Measurements from ENCODE around the gene ANGPTL2.

Gene ANGPTL2

GRCh38 chr9:127136081-127136879 is 13.8 kb upstream of the ANGPTL2 start:
- DNase-seq = no peak

DNA sequence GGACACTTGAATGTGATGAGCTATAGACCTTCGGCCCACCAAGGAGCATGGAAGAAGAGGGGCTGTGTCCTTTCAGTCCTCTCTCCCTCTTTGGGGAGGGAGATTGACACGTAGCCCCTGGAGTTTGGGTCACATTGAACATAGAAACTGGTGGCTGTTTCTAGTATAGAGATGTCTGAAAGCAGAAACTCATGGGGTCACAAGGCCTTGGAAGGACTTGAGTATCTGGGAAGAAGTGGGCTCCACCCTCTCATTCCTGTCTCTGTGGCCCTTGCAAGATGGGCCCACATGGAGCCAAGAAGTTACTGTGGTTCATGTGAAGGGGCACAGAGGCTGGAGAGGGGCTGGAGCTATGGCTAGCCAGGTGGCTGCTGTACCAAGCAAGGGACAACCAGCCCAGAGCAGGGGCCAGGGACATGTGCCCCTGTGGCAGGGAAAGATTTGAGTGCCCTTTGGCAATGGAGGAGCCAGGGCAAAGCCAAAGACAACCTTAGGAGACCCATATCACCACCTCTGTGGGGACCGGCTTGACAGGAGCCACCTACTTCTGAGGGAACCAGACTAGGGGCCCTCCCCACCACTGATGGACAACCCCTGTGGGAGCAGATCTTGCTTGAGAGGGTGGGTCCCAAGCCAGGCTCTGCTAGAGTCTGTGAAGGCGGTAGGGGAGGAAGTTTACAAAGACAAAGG is 12.8 kb upstream of the ANGPTL2 start:
- DNase-seq = no peak

GRCh38 chr9:127133739-127134167 is 11.3 kb upstream of the ANGPTL2 start:
- DNase-seq = no peak

DNA sequence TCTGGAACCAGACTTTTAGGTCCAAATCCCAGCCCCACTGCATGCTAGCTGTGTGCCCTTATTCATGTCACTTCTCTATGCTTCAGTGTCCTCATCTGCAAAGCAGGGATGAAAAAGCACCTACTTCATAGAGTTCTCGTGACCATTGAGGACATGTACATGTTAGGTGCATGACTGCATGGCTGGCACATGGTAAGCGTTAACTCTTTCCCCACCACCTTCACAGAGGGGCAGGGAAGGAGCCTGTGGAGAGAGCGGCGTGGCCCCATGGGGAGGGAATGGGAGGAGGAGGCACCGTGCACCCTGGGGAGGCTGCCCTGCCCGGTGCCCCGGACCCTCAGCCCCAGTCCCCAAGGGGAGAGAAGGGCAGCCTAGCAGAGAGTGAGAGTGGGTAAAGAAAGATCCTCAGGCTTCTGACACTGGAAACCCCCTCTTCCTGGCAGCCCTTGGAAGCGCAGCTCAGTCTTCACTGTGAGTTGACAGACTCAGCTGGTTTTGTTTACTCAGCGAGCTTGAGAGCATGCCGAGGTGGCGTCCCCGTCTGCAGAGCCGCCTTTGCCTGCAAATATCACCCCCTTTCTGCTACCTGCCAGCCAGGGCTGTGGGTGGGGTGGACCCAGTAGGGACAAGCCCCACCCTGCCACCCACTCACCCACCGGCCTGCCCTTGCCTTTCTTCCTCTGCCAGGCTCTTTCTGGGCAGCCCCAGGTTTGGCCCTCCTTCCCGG is 10.6 kb upstream of the ANGPTL2 start:
- DNase-seq = no peak

DNA sequence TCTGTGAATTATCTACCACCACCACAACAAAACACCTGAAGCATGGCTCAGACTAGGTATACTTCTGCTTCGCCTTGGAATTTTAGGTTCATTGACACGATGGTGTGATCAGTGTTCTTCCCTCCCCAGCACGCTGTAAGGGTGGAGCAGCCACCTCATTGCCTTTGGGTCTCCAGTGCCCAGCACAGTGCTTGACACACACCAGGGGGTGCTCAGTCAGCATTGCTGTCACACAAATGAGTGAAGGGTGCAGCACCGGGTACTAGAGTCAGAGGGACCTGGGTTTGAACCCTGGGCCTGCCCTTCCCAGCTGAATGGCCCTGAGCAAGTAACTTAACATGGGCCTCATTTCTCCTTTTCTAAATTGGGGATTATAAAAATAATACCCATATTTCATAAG is 9.9 kb upstream of the ANGPTL2 start:
- no peak for DNase-seq

DNA sequence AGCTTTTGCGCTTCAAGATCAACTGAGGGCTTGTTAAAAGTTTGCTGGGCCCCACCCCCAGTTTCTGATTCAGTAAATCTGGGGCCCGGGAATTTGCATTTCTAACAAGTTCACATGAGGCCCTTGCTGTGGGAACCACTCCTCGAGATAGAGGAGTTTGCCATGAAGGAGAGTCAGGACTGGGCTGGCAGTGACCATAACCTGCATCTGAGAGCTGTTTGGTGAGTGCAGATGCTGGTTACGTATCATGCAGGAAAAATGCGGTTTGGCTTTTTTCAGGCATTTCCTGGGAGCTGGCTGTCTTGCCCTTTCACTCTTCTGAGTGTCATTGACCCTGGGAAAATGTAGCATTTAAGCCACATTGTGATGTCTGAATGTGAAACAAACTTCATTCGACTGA is 9.4 kb upstream of the ANGPTL2 start:
- DNase-seq = no peak

GRCh38 chr9:127130661-127131538 is 8.5 kb upstream of the ANGPTL2 start:
- no peak for DNase-seq

DNA sequence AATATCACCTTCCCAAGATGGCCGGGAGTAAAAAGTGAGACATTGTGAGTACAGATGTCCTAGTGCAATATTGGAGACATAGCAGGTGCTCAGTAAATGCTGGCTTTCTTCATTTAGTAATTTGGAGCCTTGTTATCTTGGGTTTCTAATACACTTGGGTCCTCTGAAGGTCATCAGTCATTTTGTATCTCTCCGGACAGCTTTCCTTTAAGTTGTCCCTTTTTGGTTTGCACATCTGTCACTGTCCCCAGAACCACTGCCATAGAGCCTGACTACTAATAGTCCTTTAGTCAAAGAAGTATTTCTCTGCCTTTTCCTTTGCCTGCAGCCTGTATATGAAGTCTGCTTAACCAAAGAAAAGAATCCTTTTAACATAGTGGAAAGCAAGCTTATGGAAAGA is 7.8 kb upstream of the ANGPTL2 start:
- no peak for DNase-seq

GRCh38 chr9:127129718-127130085 is 7.3 kb upstream of the ANGPTL2 start:
- DNase-seq = no peak

- no peak for DNase-seq
Measured at GRCh38 chr9:127129073-127129717, 6.8 kb upstream of the ANGPTL2 start.

DNA sequence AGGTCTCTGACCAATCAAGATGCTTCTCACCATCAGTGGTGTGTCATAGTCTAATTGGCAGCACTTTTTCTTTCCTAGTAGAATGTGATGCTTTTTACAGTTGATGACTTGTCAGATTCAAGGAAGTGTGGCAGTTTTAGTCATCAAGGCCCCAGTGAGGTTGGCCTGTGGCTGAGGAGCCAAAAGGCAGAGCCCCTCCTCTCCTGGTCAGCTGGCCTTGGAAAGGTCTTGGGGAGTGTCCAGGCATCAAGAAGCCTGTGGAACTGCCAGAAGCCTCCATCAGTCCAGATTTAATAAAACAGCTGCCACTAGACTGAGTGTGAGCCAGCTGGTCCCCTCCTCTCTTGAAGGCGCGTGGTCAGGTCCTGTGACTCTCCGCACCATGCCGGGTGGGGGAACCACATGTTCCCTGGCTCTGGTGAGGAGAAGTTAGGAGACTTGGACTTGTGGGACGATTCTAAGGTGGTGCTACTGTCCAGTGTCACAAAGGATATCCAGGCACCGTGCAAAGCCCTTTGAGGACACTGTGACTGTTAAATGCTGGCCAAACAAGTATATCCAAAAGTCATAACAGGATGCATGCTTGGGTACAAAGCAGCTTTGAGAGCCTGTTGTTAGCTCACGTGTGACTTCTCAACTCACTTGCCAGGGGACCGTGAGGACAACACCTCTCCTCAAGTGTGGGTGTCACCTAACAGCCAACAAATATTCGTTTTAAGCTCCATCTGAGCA is 6.1 kb upstream of the ANGPTL2 start:
- no peak for DNase-seq

DNA sequence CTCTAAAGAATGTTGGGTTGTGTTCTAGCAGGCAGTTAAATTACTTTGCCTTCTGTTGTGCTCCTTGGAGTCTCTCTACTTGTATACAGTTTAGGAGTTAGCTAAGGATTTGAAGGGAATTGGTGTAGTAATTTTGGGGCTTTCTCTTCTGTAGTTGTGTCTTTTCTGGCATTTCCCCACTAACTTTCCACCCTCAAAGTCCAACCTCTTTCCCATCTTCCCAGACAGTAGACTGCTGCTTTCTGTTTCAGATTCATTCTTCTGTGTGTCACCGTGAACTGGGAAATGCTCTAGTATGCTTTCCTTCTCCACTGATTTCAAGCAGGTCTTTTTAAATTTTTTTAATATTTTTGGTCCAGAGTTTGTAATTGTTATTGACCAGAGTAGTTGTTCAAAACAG is 4.5 kb upstream of the ANGPTL2 start:
- DNase-seq = no peak

DNA sequence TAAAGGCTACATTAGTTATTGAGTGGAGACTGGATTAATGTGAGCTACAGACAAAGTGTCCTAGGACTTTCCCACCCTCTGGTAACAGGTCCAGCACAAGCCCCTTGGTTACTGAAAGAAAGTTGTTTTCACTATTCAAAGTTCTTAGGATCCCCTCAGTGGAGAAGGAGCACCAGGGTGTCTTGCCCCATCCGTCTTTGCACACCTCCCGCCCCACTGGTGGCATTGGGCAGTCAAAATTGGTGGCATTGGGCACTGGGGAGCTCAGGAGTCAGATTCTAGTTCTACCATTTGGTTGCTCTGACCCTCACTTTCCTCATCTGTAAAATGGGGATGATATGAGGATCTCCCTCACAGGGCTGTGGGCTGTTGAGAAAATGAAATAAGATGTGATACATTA is 2.4 kb upstream of the ANGPTL2 start:
- DNase-seq = no peak

DNA sequence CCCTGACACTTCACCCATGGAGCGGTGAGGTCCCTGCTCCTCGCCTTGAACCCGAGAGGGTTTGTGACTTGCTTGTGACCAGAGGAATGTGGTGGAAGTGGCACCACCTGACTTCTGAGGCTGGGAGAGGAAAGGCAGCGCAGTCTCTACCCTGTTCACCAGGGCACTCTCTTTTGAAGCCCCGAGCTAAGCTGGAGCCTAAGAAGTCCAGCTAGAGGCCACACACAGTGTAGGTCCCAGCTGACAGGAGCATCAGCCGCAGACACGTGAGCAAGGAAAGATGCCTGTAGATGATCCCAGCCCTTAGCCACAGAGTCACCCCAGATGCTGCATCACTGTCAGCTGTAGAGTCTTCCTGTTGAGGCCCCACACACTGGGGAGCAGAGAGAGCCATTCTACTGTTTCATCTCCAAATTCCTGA is 1.7 kb upstream of the ANGPTL2 start:
- DNase-seq = no peak

DNA sequence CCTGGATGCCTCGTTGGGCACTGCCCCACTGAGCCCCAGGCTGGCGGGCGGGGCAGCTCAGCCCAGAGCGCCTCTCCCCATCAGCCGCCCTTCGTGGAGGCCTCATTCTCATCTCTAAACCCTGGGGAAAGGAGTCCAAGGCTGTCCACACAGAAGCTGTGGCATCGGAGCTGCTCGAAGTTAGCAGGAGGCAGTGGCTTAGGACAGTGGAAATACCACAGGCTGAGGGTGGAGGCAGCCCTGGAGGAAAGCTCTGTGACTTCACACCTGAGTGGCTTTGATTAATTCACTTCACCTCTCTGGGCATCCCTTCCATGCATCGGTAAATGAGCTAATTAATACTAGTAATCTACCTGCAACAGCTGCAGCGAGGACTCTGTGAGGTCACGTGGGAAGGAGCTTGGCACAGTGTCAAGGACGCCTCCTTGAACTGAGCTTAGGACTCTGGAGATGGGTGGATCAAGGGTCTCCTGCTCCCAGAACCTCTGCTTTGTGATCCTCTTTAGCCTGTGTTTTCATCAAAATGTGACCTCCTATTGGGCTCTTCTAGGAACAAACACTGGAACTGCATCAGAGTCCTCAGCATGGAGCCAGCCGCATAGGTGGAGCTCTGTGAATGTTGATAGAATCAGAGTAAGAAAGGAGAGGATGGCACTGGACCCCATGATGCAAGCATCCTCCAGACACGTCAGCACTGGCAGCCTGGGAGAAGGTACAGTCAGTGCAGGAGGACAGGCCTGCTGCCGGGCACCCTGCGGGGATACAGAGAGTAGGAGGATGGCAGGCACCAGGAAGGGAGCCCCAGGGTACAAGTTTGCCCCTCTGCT is 842 bp upstream of the ANGPTL2 start:
- peak in 1 of 2 experiments; percentile 46 for DNase-seq

GRCh38 chr9:127121628-127122175 is 733 bp downstream of the ANGPTL2 start:
- DNase-seq = no peak

- no peak for DNase-seq
Measured at GRCh38 chr9:127119320-127119709, 3.1 kb downstream of the ANGPTL2 start.

- no peak for DNase-seq
Measured at GRCh38 chr9:127118597-127119319, 3.7 kb downstream of the ANGPTL2 start.

GRCh38 chr9:127117801-127118200 is 4.6 kb downstream of the ANGPTL2 start:
- no peak for DNase-seq

DNA sequence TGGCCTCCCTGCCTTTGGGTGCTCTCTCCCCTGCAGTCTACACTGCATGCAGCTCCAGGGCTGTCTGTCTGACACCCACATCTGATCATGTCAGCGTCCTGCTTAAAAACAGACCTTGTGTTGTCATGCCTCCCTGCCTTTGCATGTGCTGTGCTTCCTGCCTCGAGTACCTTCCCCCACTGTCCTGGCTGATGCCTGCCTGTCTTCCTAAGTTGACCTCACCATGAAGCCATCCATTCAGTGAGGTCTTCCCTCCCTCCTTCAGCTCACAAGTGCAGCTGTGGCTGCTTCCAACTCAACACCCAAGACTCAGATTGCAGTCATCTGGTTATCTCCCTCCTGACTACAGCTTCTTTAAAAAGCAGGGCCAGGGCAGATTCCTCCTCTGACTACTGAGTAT is 5.5 kb downstream of the ANGPTL2 start:
- no peak for DNase-seq
